DND-41 (cell line): ENCODE results near the gene RPS17.

ENCODE experiments used
- ATAC-seq: fragments of 200-7000 bp; cut with Tn5 transposase; 3 replicates; pipeline ENCODE4 v1.9.1; 2021; ENCODE audit warnings: low read depth; ENCODE audit not compliant: insufficient read depth
- DNase-seq: peaks from one replicate; pipeline ENCODE4 v3.0.0-alpha.2; 2020
- H2AFZ ChIP-seq: 2 replicates; pipeline ENCODE4 v1.6.0; 2012; ENCODE audit warnings: low read depth, low read length
- H3K27ac ChIP-seq: 2 replicates; pipeline ENCODE4 v1.5.1; 2012; ENCODE audit warnings: low read length, inconsistent platforms
- H3K27me3 ChIP-seq: fragments of 200-600 bp; sonication (generic); 2 replicates; pipeline ENCODE4 v1.6.0; 2012; ENCODE audit warnings: low read length, mild to moderate bottlenecking, inconsistent platforms; ENCODE audit not compliant: insufficient read depth, poor library complexity
- H3K36me3 ChIP-seq: 2 replicates; pipeline ENCODE4 v1.5.1; 2012; ENCODE audit warnings: low read length, inconsistent platforms; ENCODE audit not compliant: insufficient read depth
- H3K4me1 ChIP-seq: 2 replicates; pipeline ENCODE4 v1.5.1; 2012; ENCODE audit warnings: mild to moderate bottlenecking, low read length; ENCODE audit not compliant: insufficient read depth
- H3K4me2 ChIP-seq: 2 replicates; pipeline ENCODE4 v1.6.0; 2012; ENCODE audit warnings: mild to moderate bottlenecking, moderate library complexity, low read length, inconsistent platforms; ENCODE audit not compliant: insufficient read depth
- H3K4me3 ChIP-seq, 2 experiments: fragments of 200-600 bp in 1 of 2; shearing (Covaris generic) in 1 of 2; 2 replicates each; pipeline ENCODE4 v1.5.1; 2012 to 2016; ENCODE audit warnings: inconsistent platforms in 2 of 2, low read length in 2 of 2, mild to moderate bottlenecking in 2 of 2, low read depth in 1 of 2, moderate library complexity in 1 of 2
- H3K79me2 ChIP-seq: 2 replicates; pipeline ENCODE4 v1.6.0; 2012; ENCODE audit warnings: low read length, inconsistent platforms; ENCODE audit not compliant: insufficient read depth
- H3K9ac ChIP-seq: 2 replicates; pipeline ENCODE4 v1.6.0; 2012; ENCODE audit warnings: low read depth, mild to moderate bottlenecking, inconsistent platforms, low read length, moderate library complexity
- H3K9me3 ChIP-seq: 2 replicates; pipeline ENCODE4 v1.5.1; 2012; ENCODE audit warnings: low read length, moderate library complexity, mild to moderate bottlenecking, inconsistent platforms; ENCODE audit not compliant: insufficient read depth, severe bottlenecking
- H4K20me1 ChIP-seq: 2 replicates; pipeline ENCODE4 v1.6.0; 2012; ENCODE audit warnings: low read length; ENCODE audit not compliant: insufficient read depth
- CTCF ChIP-seq: IDR thresholded peaks from 2 replicates; pipeline ENCODE4 v1.5.1; 2012; ENCODE audit warnings: borderline replicate concordance, low read length, moderate library complexity, mild to moderate bottlenecking; ENCODE audit not compliant: poor library complexity, severe bottlenecking; ENCODE audit errors: extremely low read depth
- EZH2 ChIP-seq: IDR thresholded peaks from 3 replicates; pipeline ENCODE4 v1.6.1; 2012; ENCODE audit warnings: borderline replicate concordance, low read depth, mild to moderate bottlenecking, moderate library complexity, low read length, inconsistent platforms; ENCODE audit not compliant: severe bottlenecking

RPS17 gene

DNA sequence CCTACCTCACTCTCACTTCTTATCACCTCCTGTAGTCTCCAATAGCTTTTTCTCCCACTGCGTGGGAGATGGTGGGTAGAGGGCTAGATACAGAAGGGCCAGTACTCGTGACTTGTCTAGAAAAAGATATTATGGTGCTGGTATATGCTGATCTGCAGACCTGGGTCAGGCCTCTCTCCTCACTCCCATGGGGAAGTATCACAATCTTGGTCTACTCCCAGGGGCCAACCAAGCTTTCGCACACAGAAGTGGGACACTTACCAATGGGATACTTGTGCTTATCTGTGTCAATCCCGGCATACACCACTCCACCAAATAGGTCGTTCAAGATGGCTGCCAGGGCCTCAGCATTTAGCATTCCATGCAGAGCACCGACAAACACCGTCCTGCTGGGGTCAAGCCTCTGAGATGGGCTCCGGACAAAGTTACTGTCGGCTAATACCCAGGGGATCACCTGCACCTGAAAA is 9.0 kb upstream of the RPS17 start:
- no peak for ATAC-seq
- no peak overlapping the region for H3K27ac ChIP-seq
- no peaks in the 10 kb centered on the region for H3K4me1 ChIP-seq
- no peaks in the 10 kb centered on the region for H3K9me3 ChIP-seq
- no peaks in the 10 kb centered on the region for H4K20me1 ChIP-seq
- no peak overlapping the region for H3K9ac ChIP-seq
- H3K4me3 ChIP-seq = no peak overlapping the region
- DNase-seq = no peak
- no peak overlapping the region for H3K4me2 ChIP-seq
- TF ChIP-seq CTCF (no peak), EZH2 (no peak)
- H3K36me3 ChIP-seq = no peaks in the 10 kb centered on the region
- peaks cover 21% of the 10 kb centered on the region for H3K27me3 ChIP-seq
- no peaks in the 10 kb centered on the region for H3K79me2 ChIP-seq
- no peak overlapping the region for H2AFZ ChIP-seq

DNA sequence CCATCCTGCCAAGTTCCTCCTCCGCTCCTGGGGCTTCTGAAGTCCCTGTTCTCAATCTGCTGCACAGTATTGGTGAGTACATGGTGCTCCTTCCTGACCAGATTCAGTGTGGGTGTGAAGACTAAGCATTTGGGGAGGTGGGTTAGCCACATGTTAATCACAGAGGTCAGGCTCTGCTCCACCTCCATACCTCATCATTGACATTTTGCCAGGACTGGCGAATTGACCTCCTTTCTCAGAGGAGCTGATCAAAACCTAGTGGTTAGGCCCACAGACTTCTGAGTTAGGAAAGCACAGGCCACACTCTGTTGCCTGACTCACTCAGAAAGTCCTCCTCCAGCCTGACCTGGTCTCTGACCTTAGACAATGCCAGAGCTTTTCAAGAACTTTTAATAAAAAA is 8.4 kb upstream of the RPS17 start:
- H3K9me3 ChIP-seq = no peaks in the 10 kb centered on the region
- no peak overlapping the region for H3K4me2 ChIP-seq
- no peaks in the 10 kb centered on the region for H3K36me3 ChIP-seq
- H3K79me2 ChIP-seq = no peaks in the 10 kb centered on the region
- no peak overlapping the region for H3K9ac ChIP-seq
- no peak overlapping the region for H3K27ac ChIP-seq
- H3K4me1 ChIP-seq = no peaks in the 10 kb centered on the region
- H4K20me1 ChIP-seq = no peaks in the 10 kb centered on the region
- H3K4me3 ChIP-seq = no peak overlapping the region
- no peak overlapping the region for H2AFZ ChIP-seq
- DNase-seq (no peak), ATAC-seq (no peak)
- peaks cover 16% of the 10 kb centered on the region for H3K27me3 ChIP-seq
- no peak for TF ChIP-seq CTCF
- TF ChIP-seq EZH2 = no peak

DNA sequence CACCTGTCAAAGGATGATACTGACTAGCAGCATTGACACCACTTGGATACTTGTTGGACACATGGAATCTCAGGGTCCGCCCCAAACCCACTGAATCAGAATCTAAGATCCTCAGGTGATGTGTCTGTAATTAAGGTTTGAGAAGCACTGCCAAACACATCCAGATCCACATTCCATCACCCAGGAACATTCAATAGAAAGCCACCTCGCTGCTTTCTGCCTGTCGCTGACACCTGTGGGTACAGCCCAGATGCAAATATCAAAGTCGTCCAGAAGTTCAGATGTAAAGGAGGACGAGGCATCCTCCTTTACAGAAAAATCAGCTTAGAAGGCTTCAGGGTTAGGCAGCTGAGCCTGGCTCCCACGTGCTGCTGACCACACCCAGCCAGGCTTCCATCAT is 5.2 kb upstream of the RPS17 start:
- TF ChIP-seq EZH2 = no peak
- TF ChIP-seq CTCF = no peak
- Histone ChIP-seq H3K36me3 (no peaks in the 10 kb centered on the region; the same call in 1 of the 2 replicates), H3K27ac (no peak overlapping the region), H3K4me2 (no peak overlapping the region), H3K9ac (no peak overlapping the region), H3K4me3 (no peak overlapping the region), H3K79me2 (peaks cover 4% of the 10 kb centered on the region), H3K9me3 (no peaks in the 10 kb centered on the region), H2AFZ (no peak overlapping the region), H3K4me1 (peaks cover 12% of the 10 kb centered on the region), H3K27me3 (peaks cover 8% of the 10 kb centered on the region), H4K20me1 (no peaks in the 10 kb centered on the region)
- ATAC-seq = no peak
- no peak for DNase-seq

DNA sequence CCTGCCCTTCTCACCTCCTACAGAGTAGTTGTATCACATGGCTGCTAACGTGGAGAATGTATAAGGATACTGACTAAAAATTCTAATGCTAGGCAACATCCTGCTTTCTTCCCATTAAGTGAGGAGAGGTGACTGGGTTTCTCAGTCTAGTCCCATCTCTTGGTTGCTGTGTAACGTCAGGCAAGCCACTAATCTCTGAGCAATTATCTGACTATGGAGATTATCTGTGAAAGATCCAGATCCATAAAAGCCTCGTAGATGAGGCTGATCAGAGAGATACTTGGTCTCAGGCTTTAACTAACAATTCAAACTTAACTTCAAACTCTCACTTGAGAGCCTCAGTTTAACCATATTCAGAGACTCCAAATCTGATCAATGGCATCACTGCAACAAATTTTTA is 4.7 kb upstream of the RPS17 start:
- H2AFZ ChIP-seq = no peak overlapping the region
- H4K20me1 ChIP-seq = peaks cover 2% of the 10 kb centered on the region; the same call in 1 of the 2 replicates
- ATAC-seq (no peak), DNase-seq (no peak)
- no peak for TF ChIP-seq EZH2
- TF ChIP-seq CTCF = no peak
- peaks cover 8% of the 10 kb centered on the region for H3K79me2 ChIP-seq
- H3K9ac ChIP-seq = no peak overlapping the region
- H3K27ac ChIP-seq = no peak overlapping the region
- peaks cover 12% of the 10 kb centered on the region for H3K4me1 ChIP-seq
- no peaks in the 10 kb centered on the region for H3K9me3 ChIP-seq
- H3K4me3 ChIP-seq = no peak overlapping the region
- peaks cover 2% of the 10 kb centered on the region; the same call in 1 of the 2 replicates for H3K36me3 ChIP-seq
- H3K27me3 ChIP-seq = peaks cover 5% of the 10 kb centered on the region
- no peak overlapping the region for H3K4me2 ChIP-seq
